Stimulated activated CD4-positive, alpha-beta T cell treated with anti-CD3 and anti-CD28 coated beads, Interleukin-12 subunit alpha, Interleukin-12 subunit beta, amount 100 ng/mL, for 24 hours (primary cell): ENCODE results near the gene PSMG3.

Experiments
- DNase-seq, 2 experiments: peaks; one replicate each; pipeline ENCODE4 v3.0.0-alpha.2; 2020; ENCODE audit warnings: low read depth in 2 of 2

The PSMG3 gene

DNA sequence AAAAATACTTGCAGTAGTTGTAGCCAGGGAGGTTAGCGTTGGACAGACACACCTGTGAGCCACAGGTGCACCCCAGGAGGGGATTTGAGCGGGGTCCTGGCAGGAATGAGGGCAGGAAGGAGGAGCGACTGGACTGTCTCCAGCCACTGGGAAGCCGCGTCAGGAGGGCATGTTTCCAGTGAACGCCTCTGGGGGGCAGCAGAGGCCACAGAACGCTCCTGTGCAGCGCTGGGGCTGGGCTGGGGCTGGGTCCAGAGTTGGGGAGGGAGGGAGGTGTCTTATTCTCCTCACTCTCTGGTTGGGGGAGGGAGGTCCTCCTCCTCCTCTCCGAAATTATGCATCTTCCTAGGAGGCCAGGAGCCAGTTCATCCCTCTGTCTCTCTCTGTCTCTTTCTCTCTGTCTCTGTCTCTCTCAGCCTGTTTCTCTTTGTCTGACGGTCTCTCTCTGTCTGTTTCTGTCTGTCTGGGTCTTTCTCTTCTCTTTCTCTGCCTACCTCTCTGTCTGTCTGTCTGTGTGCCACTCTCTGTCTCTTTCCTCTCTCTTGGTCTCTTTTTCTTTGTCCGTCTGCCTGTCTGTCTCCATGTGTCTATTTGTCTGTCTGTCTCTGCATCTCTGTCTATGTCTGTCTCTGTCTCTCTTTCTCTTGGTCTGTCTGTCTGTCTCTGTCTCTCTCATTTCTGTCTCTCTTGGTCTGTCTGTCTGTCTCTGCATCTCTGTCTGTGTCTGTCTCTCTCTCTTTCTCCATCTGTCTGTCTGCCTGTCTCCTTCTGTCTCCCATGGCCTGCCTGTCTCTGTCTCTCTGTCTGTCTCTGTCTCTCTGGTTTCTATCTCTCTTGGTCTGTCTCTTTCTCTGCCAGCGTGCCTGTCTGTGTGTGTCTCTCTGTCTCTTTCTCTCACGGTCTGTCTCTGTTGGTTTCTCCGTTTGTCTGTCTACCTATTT is 9.9 kb upstream of the PSMG3 start:
- DNase-seq, result peak; percentile 40 to 72

DNA sequence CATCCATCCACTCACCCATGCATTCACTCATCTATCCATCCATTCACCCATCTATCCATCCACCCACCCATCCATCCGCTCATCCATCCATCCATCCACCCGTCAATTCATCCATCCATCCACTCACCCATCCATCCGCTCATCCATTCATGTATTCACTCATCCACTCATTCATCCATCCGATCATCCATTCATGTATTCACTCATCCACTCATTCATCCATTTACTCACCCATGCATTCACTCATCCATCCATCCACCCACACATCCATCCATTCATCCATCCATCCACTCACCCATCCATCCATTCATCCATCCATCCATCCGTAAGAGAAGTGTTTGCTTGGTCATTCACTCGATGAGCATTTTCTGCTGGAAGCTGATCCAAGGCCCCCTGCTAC is 8.7 kb upstream of the PSMG3 start:
- no peak for DNase-seq

DNA sequence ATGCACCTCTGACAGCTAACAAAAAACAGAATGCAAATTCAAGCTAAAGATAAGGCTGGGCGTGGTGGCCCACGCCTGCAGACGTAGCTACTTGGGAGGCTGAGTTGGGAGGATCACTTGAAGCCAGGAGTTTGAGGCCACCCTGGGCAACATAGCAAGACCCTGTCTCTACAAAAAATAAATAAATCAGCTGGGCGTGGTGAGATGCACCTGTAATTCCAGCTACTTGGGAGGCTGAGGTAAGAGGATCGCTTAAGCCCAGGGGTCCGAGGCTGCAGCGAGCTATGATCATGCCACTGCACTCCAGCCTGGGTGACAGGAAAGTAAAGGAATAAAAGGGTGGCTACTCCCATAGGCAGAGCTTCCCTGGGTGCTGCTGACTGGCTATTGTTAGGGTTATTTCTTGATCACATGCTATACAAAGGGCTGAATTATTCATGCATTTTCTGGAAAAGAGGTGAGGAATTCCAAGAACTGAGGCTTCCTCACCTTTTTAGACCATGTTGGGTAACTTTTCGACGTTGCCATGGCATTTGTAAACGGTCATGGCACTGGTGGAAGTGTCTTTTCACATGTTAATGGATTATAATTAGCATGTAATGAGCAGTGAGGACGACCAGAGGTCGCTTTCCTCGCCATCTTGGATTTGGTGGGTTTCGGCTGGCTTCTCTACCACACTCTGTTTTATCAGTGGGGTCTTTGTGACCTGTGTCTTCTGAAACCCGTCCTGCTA is 6.9 kb upstream of the PSMG3 start:
- no peak for DNase-seq

DNA sequence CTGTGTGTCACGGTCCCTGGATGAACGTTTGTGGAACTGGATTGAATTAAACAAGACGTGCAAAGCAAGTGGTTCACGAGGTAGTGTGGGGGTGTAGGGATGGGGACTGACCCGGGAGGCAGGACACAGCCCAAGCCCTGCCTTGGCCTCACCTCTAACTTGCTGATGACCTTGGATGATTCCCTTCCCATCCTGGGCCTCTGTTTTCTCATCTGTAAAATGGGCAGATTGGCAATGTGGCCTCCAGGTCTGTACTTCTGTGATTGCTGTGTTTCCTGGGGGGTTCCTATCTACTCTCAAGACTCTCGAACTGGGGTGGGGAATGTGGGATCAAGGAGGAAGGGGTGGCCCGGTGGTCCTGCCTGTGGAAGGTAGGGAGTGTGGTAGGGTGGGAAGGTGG is 6.0 kb upstream of the PSMG3 start:
- no peak for DNase-seq

DNA sequence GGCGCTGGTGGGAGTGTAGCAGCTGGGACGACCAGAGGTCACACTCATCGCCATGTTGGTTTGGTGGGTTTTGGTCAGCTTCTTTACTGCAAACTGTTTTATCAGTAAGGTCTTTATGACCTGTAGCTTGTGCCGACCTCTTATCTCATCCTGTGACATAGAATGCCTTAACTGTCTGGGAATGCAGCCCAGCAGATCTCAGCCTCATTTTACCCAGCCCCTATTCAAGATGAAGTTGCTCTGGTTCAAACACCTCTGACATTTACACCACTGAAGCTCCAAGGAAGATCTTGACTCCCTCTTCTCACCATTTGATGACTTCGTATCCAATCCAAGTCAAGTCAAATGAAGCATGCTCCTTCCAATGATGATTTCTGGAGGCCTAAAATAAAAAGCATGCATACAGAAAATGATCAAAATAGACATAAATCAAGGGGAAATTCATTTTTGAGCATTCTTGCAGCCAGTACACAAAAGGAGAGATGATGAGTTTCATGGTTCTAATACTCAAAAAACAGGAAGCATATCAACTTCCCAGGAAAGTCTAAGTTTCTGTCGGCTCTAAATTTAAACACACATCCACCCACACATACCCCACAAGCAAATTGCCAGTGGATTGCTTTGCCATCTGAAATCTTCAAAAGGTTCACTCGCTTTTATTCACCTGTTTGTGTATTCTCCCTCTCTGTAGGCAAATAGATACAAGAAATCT is 2.4 kb upstream of the PSMG3 start:
- DNase-seq, result no peak

DNA sequence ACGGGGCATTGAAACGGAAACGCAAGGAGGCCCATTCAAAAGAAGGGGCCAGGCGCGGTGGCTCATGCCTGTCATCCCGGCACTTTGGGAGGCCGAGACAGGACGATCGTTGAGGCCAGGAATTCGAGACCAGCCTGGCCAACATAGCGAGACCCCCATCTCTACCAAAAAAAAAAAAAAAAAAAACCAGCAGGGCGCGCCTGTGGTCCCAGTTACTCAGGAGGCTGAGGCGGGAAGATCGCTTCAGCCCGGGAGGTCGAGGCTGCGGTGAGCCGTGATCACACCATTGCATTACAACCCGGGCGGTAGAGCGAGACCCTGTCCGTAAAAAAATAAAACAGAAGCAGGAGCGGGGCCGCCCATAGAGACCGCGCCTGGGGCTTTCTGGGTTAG is 396 bp downstream of the PSMG3 start:
- no peak for DNase-seq

DNA sequence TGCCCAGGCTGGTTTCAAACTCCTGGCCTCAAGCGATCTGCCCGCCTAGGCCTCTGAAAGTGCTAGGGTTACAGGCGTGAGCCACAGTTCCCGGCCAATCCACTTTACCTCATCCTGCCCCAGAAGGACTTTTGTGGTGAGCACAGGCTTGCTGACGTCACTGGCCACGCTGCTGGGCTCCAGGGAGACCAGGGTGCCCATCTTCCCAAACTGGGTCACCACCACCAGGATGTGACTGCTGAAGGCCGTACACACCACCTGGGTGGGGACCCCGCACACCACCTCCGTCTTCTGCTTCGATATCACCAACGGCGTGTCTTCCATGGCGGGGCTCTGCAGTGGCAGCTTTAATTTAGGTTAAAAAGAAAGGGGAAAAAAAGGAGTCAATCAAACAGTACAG is 816 bp downstream of the PSMG3 start:
- DNase-seq, result peak in 1 of 2 experiments; percentile 29

DNA sequence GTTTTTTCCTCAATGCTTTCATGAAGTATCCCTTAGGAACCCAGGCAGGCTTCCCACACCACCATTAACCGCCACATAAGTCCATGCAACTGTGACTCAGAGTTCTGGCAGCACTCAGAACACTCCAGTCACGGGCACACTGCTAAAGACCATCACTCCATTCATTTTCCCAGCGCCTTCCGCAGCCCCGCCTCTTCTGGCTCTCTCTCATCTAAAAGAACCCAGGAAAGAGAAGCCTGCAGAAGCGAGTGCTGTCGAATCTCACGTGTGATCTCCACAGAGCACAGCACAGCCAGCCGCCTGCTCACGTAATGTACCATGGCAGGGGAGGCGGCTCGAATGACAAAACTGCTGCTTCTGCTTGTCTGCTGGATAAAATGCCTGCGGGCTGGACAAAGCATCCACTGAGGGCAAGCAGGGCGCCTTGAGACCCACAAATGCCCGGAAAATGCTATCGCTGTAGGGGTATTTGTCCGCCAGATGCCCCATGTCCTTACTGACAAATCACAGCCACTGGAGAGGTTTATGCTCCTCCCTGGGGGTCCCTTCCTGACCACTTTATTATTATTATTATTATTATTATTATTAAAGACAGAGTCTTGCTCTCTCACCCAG is 1.8 kb downstream of the PSMG3 start:
- no peak for DNase-seq

DNA sequence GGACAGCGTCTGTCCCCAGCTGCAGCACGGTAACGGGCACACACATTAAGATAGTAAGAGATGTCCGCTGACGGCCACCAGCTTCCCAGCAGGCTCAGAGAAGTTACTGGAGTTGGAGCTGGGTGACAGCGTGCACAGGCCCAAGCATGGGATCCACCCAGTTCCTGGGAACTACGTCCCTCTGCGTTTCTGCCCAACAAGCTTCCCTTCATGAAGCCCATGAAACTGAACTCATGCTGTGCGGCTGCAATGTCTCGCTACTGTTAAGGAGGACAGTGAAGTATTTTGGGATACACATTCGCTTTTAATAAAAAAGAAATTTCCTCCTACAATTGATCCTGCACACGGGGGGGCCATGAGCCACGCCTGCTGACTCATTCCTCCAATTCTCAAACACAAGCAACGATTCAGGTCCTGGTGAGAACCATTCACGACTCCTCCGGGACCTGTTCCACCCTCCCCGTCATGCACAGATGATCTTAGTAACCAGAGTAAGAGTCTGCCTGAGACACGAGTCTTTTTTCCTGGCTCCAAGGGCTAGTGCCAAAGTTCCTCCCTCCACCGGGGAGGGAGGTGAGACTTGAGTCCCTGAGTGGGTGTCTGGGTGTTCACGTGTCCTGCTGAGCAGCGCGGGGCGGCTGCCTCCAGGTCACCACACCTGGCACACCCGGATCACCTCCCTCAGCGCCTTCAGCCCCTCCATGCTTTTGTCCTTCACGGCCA is 2.6 kb downstream of the PSMG3 start:
- no peak for DNase-seq

DNA sequence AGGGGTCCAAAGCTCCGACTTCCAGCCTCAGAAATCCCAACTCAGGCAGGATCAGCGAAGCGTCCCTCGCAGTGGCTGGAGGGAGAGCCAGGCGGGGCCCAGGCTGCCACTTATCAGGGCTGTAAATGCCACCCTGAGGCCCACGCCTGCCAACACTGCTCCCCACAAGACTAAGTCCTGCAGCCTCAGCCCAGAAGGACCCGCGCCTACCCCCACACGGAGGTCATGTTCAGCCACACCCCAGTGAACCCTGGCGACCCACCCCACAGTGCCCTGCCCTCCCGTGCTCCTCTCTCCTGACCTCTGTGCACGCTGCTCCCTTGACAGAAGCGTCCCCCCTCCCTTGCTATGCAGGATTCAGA is 3.2 kb downstream of the PSMG3 start:
- DNase-seq, result no peak

DNA sequence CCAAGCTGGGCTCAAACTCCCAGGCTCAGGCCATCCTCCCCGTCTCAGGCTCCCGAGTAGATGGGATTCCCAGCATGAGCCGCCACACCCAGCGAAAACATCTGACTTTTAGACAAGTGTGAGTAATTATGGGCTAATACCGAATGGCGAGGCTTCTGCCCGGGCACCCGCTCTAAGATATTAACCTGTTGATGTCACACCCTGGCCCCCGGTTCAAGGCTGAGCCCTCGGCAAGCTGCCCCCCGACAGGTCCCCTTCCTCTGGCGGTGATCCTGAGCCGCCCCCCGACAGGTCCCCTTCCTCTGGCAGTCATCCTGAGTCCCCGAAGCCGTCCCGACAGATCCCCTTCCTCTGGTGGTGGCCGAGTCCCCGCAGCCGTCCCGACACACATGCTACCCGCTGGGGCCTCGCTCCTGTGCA is 5.2 kb downstream of the PSMG3 start:
- DNase-seq, result no peak

DNA sequence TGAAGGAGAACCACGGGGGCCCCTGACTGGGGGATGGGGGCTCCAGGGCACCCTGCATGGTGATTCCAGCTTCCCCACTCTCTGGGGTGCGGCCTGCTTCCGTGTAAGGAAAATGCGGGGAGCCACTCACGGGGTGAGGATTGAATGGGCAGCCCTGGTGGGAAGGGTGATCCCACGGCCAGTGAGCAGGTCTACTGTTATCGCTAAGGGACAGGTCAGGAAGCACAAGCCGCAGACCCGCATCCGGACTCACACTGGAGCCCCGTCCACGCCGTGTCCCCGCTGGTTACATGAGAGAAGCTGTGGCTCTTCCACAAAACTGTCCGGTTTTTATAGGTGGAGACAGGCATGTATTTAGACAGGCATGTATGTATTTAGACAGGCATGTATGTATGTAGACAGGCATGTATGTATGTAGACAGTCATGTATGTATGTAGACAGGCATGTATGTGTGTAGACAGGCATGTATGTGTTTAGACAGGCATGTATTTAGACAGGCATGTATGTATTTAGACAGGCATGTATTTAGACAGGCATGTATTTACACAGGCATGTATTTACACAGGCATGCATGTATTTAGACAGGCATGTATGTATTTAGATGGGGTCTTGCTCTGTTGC is 5.7 kb downstream of the PSMG3 start:
- no peak for DNase-seq

DNA sequence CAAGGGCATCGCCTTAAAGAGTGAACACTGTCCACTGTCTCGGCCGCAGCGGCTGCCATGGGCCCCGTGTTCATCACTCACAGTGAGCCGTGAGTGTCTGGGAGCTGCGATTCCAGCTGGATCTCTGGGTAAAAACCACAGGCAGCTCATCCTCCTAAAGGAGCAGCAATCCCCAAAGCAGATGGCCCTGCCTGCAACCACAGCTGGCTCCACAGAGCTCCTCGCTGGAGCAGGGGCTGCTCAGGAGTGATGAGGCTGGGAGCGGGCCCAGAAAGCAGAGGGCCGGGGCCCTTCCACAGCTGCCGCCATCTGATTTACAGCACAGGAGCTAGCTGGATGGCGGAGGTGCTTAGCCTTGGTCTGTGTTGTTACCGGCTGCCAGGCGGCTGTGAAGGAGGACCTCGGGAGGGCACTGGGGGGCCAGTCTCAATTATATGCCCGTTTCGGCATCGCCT is 7.2 kb downstream of the PSMG3 start:
- no peak for DNase-seq

DNA sequence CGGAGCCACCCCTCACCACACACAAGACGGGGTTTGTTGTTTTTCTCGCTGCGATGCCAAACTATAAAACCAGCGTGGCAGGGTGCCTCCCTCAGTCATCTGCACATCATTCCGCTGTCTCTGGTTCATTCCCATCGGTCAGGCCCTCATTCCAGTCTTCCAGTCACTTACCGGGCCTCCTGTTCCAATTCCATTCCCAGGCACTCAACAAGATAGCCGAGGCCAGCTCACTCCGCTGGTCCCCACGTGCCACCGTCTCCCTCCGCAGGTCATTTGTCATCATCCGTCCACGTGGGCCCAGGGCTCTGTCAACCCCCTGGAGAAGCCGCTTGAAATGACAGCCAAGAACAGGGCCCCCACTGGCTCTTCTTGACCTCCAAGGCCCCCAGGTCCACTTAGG is 7.7 kb downstream of the PSMG3 start:
- no peak for DNase-seq

DNA sequence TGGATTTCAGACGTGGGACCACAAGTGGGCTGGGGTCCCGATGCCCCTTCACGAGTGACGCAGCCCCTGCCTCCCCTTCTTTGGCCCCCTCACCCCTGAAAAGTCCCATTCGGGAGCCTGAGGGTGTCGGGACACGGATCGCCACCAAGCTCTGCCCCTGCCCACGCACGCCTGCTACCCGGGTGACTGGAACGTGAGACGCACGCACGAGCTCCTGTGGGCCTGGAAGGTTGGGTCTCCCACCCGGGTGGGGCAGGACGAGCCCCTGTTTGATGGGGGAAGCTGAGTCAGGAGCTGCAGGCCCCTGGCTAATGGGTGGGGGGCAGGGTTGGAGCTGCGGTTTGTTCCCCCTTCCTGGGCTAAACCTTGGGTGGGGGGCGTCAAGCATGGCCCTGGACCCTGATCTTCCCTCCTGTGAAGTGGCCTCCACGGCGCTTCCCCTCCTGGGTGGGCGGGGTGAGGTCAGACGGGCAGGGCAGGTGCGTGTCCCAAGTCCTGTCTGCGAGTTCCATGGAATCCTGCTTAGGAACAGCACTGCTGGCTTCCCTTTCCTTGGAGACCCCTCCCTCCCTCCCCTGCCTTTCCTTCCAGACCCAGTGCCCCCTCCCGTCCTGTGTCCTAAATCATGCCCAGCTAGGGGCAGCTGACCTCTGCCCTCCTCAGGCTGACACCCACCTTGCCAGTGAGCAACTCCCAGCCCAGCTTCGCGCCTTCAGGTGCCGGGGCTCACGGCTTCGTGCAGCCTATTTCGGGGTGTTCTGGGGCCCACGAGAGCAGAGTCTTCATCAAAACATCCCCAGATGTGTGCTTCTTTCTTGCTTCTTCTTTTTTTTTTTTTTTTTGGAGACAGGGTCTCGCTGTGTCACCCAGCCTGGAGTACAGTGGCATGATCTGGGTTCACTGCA is 8.5 kb downstream of the PSMG3 start:
- DNase-seq, result no peak

DNA sequence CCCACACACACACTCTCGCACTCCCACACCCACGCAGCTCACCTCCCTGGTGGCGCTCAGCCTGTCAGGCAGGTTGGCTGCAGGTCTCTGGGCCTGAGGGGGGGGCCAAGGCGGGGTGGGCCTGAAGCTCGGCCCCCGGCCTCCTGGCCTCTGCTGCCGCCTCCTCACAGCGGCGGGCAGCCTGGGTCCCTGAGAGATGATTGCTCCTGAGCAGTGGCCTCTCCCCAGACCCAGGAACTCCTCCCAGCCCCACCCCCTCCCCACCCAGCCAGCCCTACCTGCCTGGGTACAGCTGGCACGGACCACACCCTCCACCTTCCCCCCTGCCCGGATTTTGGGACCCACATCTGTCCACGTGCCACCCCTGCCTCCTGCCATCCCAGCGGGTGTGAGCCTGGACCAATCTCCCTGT is 9.2 kb downstream of the PSMG3 start:
- DNase-seq, result no peak

DNA sequence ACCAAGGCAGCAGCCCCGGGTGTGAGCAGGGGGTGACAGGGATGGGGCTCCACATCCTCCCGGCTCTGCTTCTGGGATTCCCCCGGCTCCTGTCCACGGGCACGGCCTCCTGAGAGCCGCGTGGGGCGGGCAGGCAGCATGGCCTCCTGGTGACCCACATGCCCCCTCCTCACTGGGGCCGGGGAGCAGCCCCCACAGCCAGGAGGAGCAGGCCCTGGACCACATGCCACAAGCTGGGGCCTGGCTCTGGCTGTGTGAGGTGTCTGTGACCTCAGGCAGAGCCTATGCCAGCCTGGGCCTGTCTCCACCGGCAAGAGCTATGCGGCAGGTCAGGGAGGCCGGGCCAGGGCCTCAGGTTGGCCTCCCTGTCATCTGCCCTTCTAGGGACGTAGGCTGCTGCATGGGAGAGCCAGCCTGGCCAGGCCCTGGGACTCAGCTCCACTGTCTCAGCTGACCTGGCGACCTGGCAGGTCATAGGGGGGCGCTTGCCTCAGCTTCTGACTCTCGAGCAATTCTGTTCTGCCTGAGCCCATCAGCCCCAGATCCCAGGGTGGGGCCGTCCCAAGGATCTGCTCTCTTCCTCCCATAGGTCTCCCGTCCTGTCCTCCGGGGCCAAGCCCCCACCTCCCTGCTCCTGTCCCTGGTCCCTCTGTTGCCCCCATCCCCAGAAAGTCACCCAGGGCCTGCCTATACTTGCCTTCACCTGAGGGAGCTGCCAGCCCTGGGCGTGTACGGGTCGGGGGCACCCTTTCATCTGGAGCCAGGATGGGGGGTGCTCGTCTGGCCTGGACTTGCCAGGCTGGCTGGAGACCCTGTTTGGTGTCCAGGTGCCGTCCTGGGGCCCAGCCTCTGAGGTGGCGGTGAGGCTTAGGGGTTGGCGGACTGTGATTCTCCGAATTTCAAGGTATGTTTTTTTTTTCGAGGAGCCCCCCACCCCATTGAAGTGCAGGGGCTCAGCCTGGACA is 9.9 kb downstream of the PSMG3 start:
- no peak for DNase-seq

DNA sequence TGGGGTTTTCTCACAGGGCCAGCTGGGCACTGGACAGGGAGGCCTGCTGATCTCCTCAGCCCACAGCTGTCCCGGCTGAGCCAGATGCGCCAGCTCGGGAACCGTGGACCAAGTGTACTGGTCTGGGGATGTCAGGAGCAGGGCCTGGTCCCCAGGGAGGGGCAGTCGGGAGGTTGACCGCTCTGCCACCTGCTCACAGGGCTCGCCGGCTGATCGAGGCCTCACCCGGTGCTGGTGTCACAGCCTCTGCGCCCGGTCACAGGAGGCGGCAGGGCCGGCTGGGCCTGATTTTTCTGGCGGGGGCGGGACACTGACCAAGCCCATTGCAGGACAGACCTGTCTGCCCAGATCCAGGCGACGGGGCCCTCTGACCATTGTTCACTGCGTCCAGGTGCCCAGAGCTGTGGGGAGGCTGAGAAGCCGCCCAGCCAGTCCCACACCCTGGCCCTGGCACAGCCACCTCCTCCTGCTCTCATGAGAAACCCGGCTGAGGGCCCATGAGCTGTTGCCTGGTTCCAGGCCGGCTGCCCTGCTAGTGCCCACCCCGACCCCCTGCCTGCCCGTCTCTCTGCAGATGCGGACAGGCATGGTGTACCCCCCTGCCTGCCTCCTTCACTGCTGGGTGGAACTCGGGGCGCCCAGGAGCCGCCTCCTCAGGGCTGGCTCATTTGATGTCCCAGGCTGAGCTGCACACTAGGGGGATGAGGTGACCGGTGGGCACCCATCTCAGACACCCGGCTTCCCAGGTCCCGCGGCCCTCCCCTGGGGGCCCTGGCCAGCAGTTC is 10.8 kb downstream of the PSMG3 start:
- no peak for DNase-seq
